Spleen (tissue), 11 donors: ENCODE results near the gene TAF13. TPM values are rescaled to one million over a fixed set of nuclear protein-coding genes. Genes with fewer than 3 reads are reported as not detected.
A peak's percentile ranks its signal among the peaks of the same experiment; 100 is the strongest.

ENCODE experiments used
- DNase-seq: peaks from one replicate; pipeline ENCODE4 v3.0.0-alpha.2; 2020
- H3K27ac ChIP-seq, 8 donors: fragments of 200-600 bp; sonication (generic) in 7 of 8; 1 replicate in 4 of 8; 2 replicates in 4 of 8; pipeline versions ENCODE4 v1.5.0 to v1.8.0; 2016 to 2021; ENCODE audit warnings: inconsistent platforms in 4 of 8, mild to moderate bottlenecking in 4 of 8, moderate library complexity in 1 of 8
- H3K27me3 ChIP-seq, 7 donors: fragments of 200-600 bp; sonication (generic) in 6 of 7; replicated peaks in 1 of 7; 1 replicate in 4 of 7; 2 replicates in 3 of 7; pipeline versions ENCODE4 v1.5.0 to v1.8.0; 2016 to 2021; ENCODE audit warnings: inconsistent platforms in 3 of 7, mild to moderate bottlenecking in 1 of 7
- H3K36me3 ChIP-seq, 6 donors: fragments of 200-600 bp; sonication (generic) in 5 of 6; 1 replicate in 4 of 6; 2 replicates in 2 of 6; pipeline versions ENCODE4 v1.5.0 to v1.8.0; 2016 to 2021; ENCODE audit warnings: inconsistent platforms in 2 of 6
- H3K4me1 ChIP-seq, 6 donors: fragments of 200-600 bp; sonication (generic) in 5 of 6; 1 replicate in 3 of 6; 2 replicates in 3 of 6; pipeline versions ENCODE4 v1.5.0 to v1.8.0; 2016 to 2021; ENCODE audit warnings: inconsistent platforms in 3 of 6
- H3K4me3 ChIP-seq, 8 donors: fragments of 200-600 bp; sonication (generic) in 7 of 8; 1 replicate in 4 of 8; 2 replicates in 4 of 8; pipeline versions ENCODE4 v1.5.0 to v1.8.0; 2016 to 2021; ENCODE audit warnings: inconsistent platforms in 4 of 8, mild to moderate bottlenecking in 4 of 8, moderate library complexity in 2 of 8
- H3K9me3 ChIP-seq, 8 donors: fragments of 200-600 bp; sonication (generic) in 7 of 8; 1 replicate in 4 of 8; 2 replicates in 4 of 8; pipeline versions ENCODE4 v1.5.0 to v1.8.0; 2016 to 2021; ENCODE audit warnings: inconsistent platforms in 4 of 8
- POLR2A ChIP-seq, 3 donors: fragments of 450-650 bp; IDR thresholded peaks; one replicate each; pipeline ENCODE4 v1.5.1; 2017; ENCODE audit warnings: antibody characterized with exemption in 3 of 3, mild to moderate bottlenecking in 1 of 3
- POLR2AphosphoS5 ChIP-seq, 3 donors: sonication (generic); formaldehyde crosslinking; IDR thresholded peaks; one replicate each; pipeline ENCODE4 v1.5.1; 2017; ENCODE audit warnings: antibody characterized with exemption in 3 of 3
- WGBS, 5 donors: extraction: QIAGEN DNeasy Blood & Tissue Kit in 3 of 5; methylation state at CpG; one replicate each; pipeline versions ENCODE4 v1.1.5 to v1.1.7; 2013 to 2018; 5-methylcytosine and 5-hydroxymethylcytosine counted together
- intact Hi-C: fragments of 100-400 bp; cut with DNase I; formaldehyde crosslinking; loops from one replicate; pipeline ENCODE4 v1.15.0; 2023; ENCODE audit warnings: low total_unique reads
- polyA plus RNA-seq, 3 donors: library from polyadenylated mRNA; stranded (reverse); fragments of 200-250 nt; gene quantifications; one replicate each; pipeline ENCODE4 v1.2.1, GENCODE V29; 2013
- total RNA-seq, 7 donors: library from RNA; depleted of rRNA in 3 of 7; stranded (reverse); fragments of >200 nt in 3 of 7; fragmentation: NEBNext Ultra II Directional in 4 of 7; extraction: Animal tissue kit (Norgen Biotek cat#: 25700) in 4 of 7; gene quantifications; one replicate each; pipeline versions ENCODE4 v1.1.0 to v1.2.1, GENCODE V29; 2016 to 2021
- TF ChIP-seq, protein P1 (sequence below), 11 experiments: fragments of 200-600 bp in 7 of 11; fragments of 450-650 bp in 4 of 11; sonication (generic) in 4 of 11; IDR thresholded peaks in 8 of 11; conservative IDR thresholded peaks in 3 of 11; 1 replicate in 7 of 11; 2 replicates in 4 of 11; pipeline versions ENCODE4 v1.4.0 to v1.8.0; 2016 to 2021; ENCODE audit warnings: antibody characterized with exemption in 11 of 11, inconsistent platforms in 4 of 11, mild to moderate bottlenecking in 1 of 11
- donor health status: healthy with polysubstance abuse.
- donor health status: DM: no; HTN: no; CAD: no; lungs with moderate emphysema.
- donor health status: DM: no; HTN: no; CAD: no.
- donor health status: Bipolar disorder and iron deficiency.
- donor health status: healthy.
- donor health status: DM: no; HTN: no; CAD: no.
- donor health status: DM: yes; HTN: yes; CAD: no.

TAF13 gene
- total and polyA plus RNA-seq, 10 donors, result 9.0 to 32.5 (median 22.7) TPM

DNA sequence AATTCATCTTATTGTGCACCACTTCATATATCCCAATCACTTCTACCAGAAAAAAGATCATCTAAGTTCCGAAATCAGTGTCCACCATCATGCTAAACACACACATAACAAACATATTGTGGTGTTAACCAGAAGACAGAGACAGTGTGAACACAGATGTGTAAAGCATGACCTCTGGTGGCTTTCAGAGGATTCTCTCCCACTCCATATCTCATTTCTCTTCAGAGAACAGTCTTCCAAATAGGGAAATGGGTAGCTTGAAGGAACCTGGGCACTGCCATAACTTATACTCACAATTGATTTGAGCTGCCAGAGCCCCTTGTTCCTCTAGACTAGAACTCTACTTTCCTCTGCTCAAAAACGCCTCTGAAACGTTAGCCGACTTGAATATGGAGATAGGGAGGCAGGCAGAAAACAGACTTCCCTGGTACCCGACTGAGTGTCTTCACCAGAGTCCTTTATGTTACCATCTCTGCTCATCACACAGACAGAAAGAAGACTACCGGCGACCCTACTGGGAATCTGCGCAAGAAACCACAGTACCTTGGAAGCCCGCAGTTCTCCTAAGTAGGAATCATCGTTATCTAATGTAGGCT is 36.4 kb upstream of the TAF13 start:
- H3K27ac ChIP-seq, result peak overlapping the region in 2 of 8 donors; percentile 53 to 69
- no peak for DNase-seq
- 24 to 33% (median 25%) methylated on average over 10 of the region's 10 CpGs for WGBS, 5 donors

DNA sequence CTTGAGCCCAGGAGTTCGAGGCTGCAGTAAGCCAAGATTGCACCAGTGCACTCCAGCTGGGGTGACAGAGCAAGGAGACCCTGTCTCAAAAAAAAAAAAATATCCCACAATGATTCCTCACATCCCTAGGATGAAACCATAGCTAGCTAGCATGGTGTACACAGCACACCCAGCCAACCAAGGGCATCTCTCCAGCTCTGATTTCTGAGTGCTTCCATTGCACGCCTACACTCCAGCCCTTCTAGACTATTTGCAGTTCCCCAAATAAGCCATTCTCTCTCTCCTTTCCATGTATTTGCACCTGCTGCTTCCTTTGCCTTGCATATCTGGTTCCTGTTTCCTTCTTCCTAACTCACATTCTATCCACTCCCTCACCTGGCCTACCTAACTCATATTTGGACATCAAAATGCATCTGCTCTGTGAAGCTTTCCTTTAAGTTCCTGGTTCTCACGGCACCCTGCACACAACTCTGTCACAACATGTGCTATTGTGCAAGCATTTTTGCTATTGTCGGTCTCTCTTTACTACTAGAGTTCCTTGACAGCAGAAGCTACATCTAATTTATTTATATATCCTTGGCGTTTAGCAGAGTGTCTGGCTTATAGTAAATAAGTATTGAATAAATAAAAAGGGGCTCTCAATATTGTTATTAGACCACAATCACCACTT is 35.7 kb upstream of the TAF13 start:
- Histone ChIP-seq H3K27ac (peak overlapping the region in 2 of 8 donors; percentile 53 to 69), H3K9me3 (no peaks in the 10 kb centered on the region), H3K4me3 (no peak overlapping the region), H3K36me3 (no peaks in the 10 kb centered on the region), H3K4me1 (peaks cover 9 to 38% (median 28%) of the 10 kb centered on the region in 6 donors), H3K27me3 (peaks cover 0 to 33% (median 25%) of the 10 kb centered on the region in 7 donors)
- TF ChIP-seq POLR2AphosphoS5 (IDR thresholded peaks at IDR 0.05) (no peak), POLR2A (IDR thresholded peaks at IDR 0.05) (no peak)
- TF ChIP-seq, protein P1, sequence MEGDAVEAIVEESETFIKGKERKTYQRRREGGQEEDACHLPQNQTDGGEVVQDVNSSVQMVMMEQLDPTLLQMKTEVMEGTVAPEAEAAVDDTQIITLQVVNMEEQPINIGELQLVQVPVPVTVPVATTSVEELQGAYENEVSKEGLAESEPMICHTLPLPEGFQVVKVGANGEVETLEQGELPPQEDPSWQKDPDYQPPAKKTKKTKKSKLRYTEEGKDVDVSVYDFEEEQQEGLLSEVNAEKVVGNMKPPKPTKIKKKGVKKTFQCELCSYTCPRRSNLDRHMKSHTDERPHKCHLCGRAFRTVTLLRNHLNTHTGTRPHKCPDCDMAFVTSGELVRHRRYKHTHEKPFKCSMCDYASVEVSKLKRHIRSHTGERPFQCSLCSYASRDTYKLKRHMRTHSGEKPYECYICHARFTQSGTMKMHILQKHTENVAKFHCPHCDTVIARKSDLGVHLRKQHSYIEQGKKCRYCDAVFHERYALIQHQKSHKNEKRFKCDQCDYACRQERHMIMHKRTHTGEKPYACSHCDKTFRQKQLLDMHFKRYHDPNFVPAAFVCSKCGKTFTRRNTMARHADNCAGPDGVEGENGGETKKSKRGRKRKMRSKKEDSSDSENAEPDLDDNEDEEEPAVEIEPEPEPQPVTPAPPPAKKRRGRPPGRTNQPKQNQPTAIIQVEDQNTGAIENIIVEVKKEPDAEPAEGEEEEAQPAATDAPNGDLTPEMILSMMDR (IDR thresholded peaks at IDR 0.05 in 8 of 11, conservative IDR thresholded peaks at IDR 0.05 in 3 of 11), result no peak
- no peak for DNase-seq
- WGBS, 5 donors, result 54 to 73% (median 67%) methylated on average over 5 of the region's 5 CpGs
- intact Hi-C loops, result no loop called here

More for the DNA sequence above, 36.4 kb upstream of the TAF13 start:
- Histone ChIP-seq H3K4me3 (peak overlapping the region in 5 of 8 donors; percentile 43 to 77 (median 49)), H3K27me3 (peaks cover 0 to 37% (median 25%) of the 10 kb centered on the region in 7 donors), H3K4me1 (peaks cover 9 to 38% (median 28%) of the 10 kb centered on the region in 6 donors), H3K9me3 (no peaks in the 10 kb centered on the region), H3K36me3 (no peaks in the 10 kb centered on the region)
- TF ChIP-seq POLR2AphosphoS5 (IDR thresholded peaks at IDR 0.05) (no peak), POLR2A (IDR thresholded peaks at IDR 0.05) (no peak)
- TF ChIP-seq, protein P1 (IDR thresholded peaks at IDR 0.05 in 8 of 11, conservative IDR thresholded peaks at IDR 0.05 in 3 of 11), result no peak
- intact Hi-C loops, result no loop called here

DNA sequence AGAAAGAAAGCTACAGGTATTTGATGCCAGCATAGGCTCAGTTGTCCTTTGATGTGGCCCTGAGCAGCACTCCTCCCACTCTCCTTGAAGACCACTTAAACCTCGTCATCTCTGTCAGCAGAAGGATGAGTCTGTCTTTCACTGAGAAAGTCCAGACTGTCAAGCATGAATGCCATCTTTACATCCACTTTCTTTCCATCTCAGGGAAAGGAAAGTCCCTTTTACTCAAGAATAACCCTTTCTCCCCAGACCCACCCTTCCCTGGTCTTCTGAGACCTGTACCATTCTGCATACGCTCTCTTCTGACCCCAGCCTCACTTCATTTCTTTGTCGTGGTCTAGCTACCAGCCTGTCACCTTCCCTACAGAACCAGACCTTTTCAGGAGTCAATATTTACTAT is 34.1 kb upstream of the TAF13 start:
- no peak overlapping the region for H3K27ac ChIP-seq
- H3K4me3 ChIP-seq, result no peak overlapping the region
- H3K9me3 ChIP-seq, result no peaks in the 10 kb centered on the region
- intact Hi-C loops, result no loop called here
- 55 to 62% (median 58%) methylated on average over 3 of the region's 3 CpGs for WGBS, 5 donors
- no peaks in the 10 kb centered on the region for H3K36me3 ChIP-seq
- no peak for DNase-seq
- TF ChIP-seq, protein P1 (IDR thresholded peaks at IDR 0.05 in 8 of 11, conservative IDR thresholded peaks at IDR 0.05 in 3 of 11), result no peak
- no peak for TF ChIP-seq POLR2A (IDR thresholded peaks at IDR 0.05)
- TF ChIP-seq POLR2AphosphoS5 (IDR thresholded peaks at IDR 0.05), result no peak
- H3K27me3 ChIP-seq, result peaks cover 0 to 17% (median 11%) of the 10 kb centered on the region in 7 donors
- peaks cover 9 to 38% (median 28%) of the 10 kb centered on the region in 6 donors for H3K4me1 ChIP-seq

DNA sequence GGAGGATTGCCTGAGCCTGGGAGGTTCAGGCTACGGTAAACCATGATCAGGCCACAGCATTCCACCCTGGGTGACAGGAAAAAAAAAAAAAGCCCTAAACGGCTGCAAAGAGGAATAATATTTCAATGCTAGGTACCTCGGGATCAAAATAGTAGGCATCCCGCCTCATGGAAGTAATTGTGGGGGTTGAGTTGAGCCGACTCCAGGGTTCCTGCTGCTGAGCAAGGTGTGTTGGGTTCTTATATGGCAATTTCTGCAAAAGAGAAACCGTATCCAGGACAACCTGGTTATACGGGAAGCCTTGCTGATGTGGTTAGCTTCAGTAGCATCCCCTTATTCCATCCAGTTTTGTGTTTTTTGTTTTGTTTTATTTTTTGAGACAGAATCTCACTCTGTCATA is 32.0 kb upstream of the TAF13 start:
- intact Hi-C loops, result no loop called here
- Histone ChIP-seq H3K27ac (no peak overlapping the region), H3K9me3 (no peaks in the 10 kb centered on the region), H3K36me3 (peaks cover 0 to 6% (median 0%) of the 10 kb centered on the region in 6 donors), H3K4me1 (peaks cover 4 to 18% (median 10%) of the 10 kb centered on the region in 6 donors), H3K27me3 (no peaks in the 10 kb centered on the region), H3K4me3 (no peak overlapping the region)
- TF ChIP-seq POLR2A (IDR thresholded peaks at IDR 0.05) (no peak), POLR2AphosphoS5 (IDR thresholded peaks at IDR 0.05) (no peak)
- TF ChIP-seq, protein P1 (IDR thresholded peaks at IDR 0.05 in 8 of 11, conservative IDR thresholded peaks at IDR 0.05 in 3 of 11), result no peak
- WGBS, 5 donors, result 84 to 92% (median 88%) methylated on average over 7 of the region's 7 CpGs
- DNase-seq, result no peak
